Thyroid gland (tissue), 4 donors: ENCODE data around the gene SELENON.

Experiments used
- CTCF ChIP-seq, 6 experiments: fragments of 200-600 bp in 3 of 6; fragments of 450-650 bp in 3 of 6; sonication (generic) in 3 of 6; IDR thresholded peaks; one replicate each; pipeline ENCODE4 v1.5.1; 2016 to 2019; ENCODE audit warnings: antibody characterized with exemption in 6 of 6, mild to moderate bottlenecking in 2 of 6, inconsistent platforms in 1 of 6, moderate library complexity in 1 of 6
- POLR2A ChIP-seq, 2 donors: fragments of 450-650 bp; IDR thresholded peaks; one replicate each; pipeline ENCODE4 v1.6.1; 2017; ENCODE audit warnings: antibody characterized with exemption in 2 of 2, mild to moderate bottlenecking in 2 of 2, moderate library complexity in 1 of 2

- TF ChIP-seq CTCF (IDR thresholded peaks at IDR 0.05) (no peak), POLR2A (IDR thresholded peaks at IDR 0.05) (no peak)
Observed at GRCh38 chr1:25755475-25756125, 44.4 kb upstream of the SELENON start.
